Stimulated activated CD8-positive, alpha-beta memory T cell treated with anti-CD3 and anti-CD28 coated beads, Interleukin-12 subunit alpha, Interleukin-12 subunit beta, amount 100 ng/mL, for 4 hours (primary cell): ENCODE measurements around the gene ACACB.

Source experiments
- DNase-seq: peaks from one replicate; pipeline ENCODE4 v3.0.0-alpha.2; 2020; ENCODE audit warnings: low read depth

The ACACB gene

DNA sequence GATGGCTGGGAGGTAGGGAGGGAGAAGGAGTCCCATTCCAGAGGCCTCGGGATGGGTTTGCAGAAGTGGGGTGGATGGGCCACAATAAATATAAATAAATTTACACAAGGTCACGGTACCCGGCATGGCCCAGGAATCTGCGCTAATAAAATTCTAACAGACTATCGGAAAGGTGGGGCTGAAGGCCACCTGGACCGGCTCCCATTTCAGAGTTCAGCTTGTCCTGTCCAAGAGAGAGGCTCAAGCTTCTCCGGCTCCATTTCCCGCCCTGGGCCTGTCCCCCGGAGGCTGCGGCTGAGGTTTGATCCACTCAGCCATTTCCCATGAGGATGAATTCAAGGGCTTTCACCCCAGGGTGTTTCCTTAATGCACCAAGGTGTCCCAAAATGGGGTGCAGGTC, 162.5 kb downstream of the ACACB start:
- DNase-seq, result no peak

DNA sequence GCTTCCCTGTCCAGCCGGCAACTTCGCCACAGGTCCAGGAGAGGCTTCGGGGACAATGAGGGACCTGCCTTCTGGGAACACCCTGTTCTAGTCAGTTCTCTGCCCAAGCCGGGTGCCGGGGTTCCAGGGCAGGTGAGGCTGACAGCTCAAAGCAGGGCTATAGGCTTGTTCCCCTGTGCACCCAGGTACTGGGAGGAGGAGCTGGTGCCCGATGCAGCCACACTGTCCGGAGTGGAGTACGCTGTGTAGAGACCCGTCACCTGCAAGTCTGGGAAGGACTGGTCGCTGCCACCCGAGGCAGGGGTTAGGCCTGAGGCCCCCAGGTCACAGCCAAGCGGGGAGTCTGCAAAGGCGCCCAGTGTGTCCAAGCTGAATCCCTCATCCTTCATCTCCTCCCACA, 163.1 kb downstream of the ACACB start:
- DNase-seq, result no peak

DNA sequence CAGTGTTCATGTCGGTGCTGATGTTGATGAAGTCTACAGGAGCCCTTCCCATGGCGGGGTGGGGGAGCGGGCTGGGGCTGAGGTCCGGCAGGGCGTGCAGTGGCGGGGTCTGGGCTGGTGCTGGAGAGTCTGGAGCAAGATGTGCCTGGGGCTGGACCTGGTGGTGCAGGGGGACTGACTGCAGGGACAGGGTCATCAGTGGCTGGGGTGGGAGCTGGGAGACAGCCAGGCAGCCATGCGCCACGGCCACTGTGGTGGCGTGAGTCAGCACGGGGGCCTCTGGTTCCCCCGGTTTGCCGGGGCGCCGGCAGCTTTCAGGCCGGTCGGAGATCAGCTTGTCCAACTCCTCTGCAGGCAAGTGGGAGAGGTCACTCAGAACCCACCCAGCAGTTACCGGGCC, 165.1 kb downstream of the ACACB start:
- no peak for DNase-seq

DNA sequence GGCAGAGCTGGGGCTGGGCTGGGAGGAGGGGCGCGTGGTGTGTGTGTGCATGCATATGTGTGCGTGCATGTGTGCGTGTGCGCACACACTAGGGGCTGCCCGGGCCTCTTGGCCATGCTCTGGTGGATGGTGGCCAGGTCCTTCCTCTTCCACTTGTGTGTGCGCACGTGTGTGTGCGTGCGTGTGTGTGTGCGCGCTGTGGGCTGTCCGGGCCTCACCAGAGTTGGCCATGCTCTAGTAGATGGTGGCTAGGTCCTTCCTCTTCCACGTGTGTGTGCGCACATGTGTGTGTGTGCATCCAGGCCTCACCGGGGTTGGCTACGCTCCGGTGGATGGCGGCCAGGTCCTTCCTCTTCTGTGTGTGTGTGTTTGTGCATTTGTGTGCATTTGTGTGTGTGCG, 168.0 kb downstream of the ACACB start:
- DNase-seq, result no peak

DNA sequence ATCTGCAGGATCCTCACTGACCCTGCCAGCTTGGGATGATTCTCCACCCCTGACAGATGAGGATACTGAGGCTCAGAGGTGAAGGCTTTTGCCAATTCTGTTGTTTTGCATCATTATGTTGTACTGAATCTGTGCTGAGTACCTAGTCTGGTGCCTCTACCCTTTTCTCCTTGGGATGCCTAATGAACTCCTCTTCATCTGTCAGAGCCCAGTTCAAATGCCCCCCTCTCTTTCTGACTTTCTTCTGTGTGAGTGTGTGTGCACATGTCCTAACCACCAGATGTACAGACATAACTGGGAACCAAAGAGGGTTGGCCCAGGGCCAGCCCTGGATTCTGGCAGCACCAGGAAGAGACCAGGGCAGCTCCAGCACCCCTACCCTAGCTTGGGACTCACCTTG, 169.9 kb downstream of the ACACB start:
- no peak for DNase-seq

DNA sequence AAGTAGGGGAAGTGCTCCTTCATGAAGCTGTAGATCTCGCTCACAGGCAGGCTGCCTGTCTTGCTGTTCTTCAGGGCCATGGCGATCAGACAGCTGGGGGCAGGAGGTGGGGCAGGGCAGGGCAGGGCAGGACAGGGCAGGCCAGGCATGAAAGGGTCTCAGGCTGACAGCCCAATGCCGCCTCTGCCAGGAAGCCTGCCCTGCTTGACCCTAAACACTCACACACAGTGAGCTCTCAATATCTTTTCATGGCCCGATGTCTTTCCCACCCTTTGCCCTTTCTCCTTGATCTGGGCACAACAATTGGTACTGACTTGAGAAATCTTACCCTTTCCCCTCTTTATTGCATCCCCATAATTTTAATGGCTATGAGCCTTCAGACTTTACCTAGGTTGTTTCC, 170.3 kb downstream of the ACACB start:
- DNase-seq, result no peak

DNA sequence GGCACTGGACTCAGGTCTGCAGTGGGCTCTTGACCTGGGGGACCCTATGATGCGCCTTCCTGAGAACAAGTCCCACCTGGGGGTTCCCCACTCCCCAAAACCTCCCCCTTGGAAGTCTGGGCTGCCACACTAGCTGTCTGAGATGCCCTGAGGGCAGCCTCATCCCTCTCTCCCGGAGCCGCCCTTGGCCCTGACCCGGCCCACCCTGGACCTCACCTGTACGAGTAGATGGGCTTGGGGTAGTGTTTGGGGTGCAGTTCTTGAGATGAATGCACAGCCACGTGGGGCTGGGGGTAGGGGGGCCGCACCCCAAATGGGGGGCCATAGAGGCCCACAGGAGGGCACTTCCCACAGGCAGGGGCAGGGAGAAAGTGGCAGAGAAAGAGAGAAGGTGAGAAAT, 170.8 kb downstream of the ACACB start:
- DNase-seq, result no peak

DNA sequence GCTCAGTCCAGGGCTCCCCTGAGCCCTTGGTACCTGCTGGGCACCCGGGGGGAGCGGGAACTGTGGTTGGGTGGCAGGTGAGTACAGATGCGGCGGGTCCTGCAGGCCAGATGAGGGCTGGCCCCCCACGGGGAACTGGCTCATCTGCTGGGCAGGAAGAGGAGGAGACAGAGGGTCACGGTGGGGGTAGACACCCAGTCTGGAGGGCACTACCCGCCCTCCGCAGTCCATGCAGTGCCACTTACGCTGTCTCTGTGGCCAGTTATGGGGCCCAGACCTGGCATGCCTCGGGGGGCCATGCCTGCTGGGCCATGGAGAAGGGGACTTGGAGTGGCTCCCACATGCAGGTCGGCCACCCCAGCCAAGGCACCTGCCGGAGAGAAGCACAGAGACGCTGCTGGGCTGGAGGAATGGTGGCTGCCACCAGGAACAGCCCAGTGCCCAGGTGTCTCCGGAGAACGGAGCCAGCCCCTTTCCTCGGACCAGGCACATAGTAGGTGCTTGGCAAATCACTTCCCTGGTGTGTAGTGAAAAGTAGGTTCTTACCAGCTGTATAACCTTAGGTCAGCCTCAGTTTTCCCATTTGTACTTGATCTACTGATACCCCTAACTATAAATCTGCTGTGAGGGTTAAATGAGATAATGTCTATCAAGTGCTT, 171.6 kb downstream of the ACACB start:
- DNase-seq, result no peak

DNA sequence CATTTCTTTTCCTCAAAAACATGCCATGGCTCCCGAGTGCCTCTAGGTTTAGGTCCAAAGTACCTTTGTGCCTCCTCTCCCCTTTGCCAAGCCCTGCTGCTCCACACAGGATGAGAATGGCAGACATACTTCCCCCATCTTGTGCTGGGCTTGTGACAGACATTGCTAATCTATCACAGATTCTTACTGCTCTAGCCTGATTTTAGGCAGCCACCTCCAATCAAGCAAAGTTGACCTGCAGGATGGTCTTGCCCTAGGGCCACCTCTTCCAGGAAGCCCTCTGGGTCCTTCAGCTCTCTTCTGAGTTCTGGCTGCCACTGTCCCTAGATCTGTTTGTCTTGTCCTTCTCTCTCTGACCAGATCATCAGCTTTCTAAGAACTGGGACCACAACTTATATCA, 172.2 kb downstream of the ACACB start:
- no peak for DNase-seq

DNA sequence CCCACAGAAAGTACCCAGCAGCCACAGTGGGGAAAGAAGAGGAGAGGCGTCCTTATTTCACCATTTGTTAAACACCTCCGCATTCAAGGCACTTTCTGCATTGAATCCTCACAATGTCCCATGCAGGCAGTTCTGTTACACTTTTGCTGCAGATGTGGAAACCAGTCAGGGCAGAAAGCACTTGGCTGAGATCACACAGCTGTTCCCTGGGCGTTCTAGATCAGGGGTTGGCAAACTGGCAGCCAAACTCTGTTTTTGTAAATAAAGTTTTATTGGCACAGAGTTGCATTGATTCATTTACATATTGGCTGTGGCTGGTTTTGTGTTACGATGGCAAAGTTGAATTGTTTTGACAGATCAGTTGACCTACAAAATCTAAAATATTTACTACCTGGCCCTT, 172.6 kb downstream of the ACACB start:
- no peak for DNase-seq

DNA sequence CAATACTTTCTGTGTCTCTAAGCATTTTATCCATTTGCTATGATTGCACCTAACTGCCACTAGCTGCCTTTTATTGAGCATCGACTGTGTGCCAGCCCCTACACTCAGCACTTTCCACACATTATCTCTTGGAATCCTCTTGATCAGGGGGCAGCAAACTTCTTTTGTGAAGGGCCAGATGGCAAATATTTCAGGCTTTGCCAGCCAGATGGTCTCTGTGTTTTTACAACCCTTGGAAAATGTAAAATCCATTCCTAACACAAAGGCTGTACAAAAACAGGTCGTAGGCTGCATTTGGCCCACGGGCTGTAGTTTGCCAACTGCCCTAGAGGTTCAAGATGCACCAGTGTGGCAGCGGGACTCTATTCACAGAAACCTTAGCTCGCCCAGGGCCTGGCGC, 173.2 kb downstream of the ACACB start:
- no peak for DNase-seq

DNA sequence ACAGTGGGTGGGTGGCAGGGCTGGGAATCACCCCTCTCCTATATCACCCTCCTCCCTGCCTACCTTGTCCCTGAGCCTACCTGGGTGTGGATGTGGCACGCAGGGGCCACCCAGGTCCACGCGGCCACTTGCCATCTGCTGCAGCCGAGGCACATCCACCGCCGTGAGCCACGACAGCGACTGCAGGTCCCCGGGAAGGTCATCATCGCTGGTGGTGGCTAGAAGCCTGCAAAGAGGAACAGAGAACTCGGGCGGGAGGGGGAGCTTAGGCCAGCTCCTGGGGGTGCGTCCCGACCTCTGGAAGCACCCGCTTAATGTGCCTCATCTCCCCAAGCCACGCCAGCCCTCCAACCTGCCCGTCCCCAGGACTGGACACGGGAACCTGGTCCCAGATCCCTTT, 173.7 kb downstream of the ACACB start:
- no peak for DNase-seq

DNA sequence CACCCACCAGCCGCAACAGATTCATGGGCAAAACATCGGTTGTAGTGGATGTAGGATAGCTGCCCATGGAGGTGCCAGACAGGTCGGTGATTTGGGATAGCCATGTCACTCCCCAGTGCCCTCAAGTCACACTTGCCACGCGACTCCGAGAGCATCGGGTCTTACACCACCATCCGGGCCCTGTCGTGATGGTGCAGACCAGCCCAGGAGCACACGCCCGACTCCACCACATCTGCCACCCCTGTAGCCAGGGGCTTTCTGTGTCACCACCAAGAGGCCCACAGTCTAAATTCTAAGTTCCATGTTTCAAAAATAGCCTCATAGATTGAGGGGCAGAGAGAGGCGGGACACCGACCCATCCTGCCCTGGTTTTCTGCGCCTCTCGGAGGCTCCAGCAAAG, 174.7 kb downstream of the ACACB start:
- no peak for DNase-seq

DNA sequence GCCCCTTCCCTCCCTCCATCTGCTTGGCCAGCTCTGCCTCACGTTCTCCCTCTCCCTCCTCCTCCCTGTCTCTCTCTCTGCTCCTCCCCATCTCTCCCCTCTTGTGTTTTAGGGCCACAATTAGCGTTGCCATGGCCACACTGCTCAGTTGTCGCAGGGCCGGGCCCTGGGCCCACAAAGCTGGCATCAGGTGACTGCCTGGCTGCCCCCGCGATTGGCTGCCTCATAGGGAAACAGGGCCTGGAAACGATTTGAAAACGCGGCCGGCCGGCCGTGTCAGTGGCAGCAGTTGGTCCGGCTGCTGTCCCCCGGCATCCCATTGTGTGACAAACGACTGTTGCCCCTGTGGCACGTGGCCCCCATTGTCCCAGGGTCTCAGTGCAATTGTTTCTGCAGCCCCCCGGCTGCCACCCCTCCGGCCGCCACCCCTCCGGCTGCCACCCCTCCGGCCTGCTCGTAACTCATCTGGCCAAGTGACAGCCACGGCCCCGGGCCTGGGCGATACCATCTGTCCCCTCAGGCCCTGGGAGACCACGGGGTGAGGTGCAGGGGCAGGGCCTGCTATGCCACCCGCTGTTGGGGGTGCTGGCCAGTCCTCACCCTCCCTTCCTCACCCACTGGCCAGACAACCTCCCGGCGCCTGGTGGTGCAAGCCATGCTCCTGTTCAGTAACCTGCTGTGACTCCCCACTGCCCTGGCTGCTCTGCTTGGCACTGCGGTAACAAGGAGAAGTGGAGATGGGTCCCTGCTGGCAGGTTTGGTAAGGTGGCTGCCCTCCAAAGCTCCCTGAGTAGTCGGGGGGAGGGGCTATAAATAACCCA, 175.3 kb downstream of the ACACB start:
- DNase-seq, result no peak

DNA sequence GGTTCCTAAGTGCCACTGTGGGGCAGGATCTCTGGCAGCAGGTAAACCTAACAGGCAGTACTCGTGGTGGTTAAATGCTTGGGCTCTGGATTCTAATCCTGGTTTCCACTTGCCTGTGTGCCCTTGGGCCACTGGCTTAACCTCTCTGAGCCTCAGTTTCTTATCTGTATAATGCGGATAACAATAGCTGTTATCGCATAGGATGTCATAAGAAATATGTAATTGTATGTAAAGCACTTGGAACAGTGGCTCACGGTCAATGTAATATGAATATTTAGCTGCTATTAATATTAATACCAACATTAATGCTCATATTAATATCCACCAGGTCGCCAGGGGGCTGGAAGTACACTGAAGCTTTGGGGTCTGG, 175.9 kb downstream of the ACACB start:
- no peak for DNase-seq

DNA sequence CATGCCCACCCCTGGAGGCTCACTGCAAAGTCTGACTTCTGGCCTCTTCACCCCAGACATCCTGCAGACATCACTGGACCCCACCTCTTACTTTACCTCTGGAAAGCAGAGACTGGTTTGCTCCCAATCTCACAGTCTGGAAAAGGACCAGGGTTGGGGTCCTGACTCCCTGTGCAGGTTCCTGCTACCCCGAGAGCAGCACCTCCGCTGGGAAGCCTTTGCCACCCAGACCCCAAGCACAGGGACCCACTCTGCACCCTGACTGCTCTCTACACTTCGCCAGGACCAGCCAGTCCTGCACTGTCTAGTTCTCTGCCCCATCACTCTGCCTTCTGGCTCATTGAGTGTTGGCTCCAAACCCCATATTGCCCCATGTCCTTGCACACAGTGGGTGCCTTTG, 176.7 kb downstream of the ACACB start:
- no peak for DNase-seq

DNA sequence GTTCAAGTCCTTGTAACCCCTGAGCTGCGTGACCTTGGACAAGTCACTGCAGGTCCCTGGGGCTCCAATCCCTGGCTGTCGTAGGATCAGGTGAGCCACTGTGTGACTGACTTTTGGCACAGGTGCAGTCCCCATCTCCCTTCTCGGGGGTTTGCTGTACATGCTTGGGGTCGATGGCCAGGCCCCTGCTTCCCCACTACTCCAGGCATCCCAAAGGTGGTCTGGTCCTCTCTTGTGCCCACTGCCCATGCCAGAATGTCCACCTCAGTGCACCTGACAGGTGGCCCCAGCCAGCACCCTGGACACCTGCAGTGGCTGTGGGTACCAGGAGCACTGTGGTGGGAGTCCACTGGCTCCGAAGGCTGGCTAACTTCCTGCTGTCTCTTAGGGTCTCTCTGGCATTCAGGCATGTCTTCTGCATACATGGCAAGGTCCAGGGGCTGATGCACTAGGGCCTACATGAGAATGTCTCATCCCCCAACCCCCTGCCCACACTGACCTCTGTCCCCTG, 178.0 kb downstream of the ACACB start:
- DNase-seq, result no peak

DNA sequence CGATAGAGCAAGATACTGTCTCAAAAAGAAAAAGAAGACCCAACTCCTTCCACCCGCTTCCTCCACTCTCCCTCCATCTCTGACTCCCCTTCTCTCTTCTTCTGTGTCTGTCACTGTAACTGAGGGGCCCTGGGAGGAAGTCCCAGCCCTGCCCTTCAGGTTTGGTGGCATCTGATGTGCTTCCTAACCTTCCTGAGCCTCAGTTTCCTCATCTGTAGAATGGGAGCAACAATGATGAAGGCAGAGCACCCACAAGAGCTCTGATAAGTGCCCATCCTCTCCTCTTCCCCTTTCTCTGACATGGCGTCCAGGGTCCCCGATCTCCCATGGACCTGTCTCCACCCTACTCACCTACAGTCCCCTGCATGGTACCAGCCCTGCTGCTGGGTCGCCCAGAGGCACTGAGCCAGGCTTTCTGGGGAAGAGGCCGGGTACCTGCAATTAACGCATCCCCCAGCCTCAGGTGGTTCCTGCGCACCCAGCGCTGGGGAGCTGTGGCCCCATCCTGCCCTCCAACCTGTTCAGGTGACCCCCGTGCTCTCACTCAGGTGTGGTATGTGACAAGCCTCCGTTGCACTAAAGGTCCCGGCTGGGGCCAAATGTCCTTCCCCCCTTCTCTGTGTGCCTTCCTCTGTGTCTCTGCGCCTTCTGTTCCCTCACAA, 179.5 kb downstream of the ACACB start:
- DNase-seq, result no peak

DNA sequence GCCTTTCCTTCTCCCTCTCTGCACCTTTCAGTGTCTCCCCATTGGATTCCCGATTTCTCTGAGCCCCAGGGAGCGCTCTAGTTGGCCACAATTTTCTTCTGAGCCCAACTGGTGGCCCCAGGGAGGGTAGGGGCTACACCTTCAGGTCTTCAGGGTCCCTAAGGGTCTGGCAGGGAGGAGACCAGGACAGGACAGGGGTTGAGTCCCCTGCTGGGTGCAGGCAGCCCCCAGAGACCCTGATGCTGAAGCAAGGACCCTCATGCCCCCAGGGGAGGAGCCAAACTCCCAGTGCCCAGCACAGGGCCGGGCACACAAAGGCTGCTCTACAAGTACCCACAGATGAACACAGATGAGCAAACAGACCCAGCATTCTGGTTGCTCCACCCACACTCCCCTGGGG, 180.0 kb downstream of the ACACB start:
- no peak for DNase-seq

DNA sequence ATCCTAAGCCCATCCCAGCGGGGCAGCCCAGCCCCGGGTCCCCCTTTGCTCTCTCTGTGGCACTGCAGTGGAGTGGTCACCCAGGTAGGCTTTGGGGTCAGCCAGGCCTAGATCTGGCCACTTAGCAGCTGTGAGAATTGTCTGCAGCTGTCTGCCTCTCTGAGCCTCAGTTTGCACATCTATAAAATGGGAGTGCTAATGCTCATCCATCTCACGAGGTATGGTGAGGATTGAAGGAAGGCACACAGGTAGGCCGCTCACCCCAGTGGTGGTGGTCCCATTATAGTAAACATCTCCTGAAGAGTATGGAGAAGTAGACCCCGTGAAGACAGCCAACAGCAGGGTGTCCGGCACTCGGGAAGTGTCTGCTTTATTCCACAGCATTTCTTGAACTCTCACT, 183.5 kb downstream of the ACACB start:
- DNase-seq, result no peak

DNA sequence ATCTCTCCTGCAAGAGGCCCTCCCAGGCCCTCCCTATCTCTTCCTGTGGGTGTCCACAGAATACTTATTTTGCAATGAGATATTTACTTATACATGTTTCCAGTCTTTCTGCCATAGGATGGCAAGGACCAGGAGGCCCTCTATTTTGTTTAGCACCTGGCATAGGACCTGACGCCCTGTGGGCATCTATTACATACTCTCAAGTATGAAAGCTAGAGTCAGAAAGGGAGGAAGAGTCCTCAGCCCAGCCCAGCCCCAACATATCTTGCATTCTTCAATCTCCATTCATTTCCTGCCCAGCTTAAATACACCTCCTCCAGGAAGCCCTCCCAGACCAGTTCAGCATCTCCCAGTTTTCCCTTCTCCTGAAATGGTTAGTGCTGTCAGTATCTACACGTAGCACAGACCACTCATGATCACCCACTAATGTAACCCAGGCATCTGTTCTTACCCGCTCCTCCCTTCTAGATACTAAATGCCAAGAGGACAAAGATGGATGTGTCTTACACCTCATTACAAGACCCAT, 185.3 kb downstream of the ACACB start:
- DNase-seq, result no peak

DNA sequence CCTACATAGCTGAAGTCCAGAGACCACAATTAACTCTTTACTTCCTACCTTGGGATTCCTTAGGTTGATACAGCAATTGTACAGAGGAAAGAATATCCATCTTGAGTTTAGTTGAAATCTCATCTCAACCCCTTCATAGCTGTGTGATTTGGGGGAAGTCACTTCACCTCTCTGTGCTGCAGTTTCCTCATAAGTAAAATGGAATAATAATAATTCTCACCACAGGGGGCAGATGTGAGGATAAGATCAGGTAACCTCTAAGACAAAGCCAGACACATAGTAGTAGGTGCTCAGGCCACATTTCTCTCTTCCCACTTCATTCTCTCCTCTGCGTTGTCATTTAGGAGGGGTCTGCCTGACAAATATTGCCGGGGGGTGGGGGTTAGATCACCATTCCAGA, 186.0 kb downstream of the ACACB start:
- DNase-seq, result no peak

DNA sequence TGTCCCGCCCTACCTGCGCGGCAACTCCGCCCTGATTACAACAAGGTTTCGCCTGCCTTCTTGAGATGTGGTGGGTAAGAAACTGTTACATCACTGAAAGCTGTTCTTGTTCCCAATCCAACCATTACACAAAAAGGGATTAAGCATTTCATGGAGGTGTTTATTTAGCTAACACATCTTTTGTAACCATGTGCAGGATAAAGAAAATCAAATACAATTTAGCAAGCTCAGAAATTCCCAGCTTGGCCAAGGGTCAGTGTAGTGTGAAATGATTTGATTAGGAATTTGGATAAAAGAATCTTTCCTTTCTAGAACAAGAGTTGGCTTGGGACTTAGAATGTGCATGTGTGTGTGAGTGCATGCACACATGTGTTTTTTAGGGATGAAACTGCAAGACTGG, 186.4 kb downstream of the ACACB start:
- no peak for DNase-seq
